Mesendoderm (in vitro differentiated cells): Measurements from ENCODE around the gene TEC. TPM values are rescaled to one million over a fixed set of nuclear protein-coding genes. Genes with fewer than 3 reads are reported as not detected.
"Not testable (repeated sequence)": the region's sequence is repeated elsewhere in the genome, so short reads cannot be mapped to it uniquely, and the experiment has no call there.

Experiments used
- DNase-seq: peaks from one replicate; pipeline ENCODE4 v3.0.0; 2013
- H2AK5ac ChIP-seq: 2 replicates; pipeline ENCODE4 v1.6.1; 2013; ENCODE audit warnings: low read length, inconsistent platforms
- H2BK120ac ChIP-seq: 2 replicates; pipeline ENCODE4 v1.6.1; 2013; ENCODE audit warnings: low read depth, mild to moderate bottlenecking, low read length, moderate library complexity, mixed read lengths
- H2BK15ac ChIP-seq: replicated peaks from 2 replicates; pipeline ENCODE4 v1.6.1; 2013; ENCODE audit warnings: low read depth, mild to moderate bottlenecking, moderate library complexity
- H2BK5ac ChIP-seq: 2 replicates; pipeline ENCODE4 v1.6.1; 2013; ENCODE audit warnings: low read length, inconsistent platforms
- H3K18ac ChIP-seq: 2 replicates; pipeline ENCODE4 v1.6.1; 2013; ENCODE audit warnings: mild to moderate bottlenecking, low read length, mixed read lengths
- H3K23ac ChIP-seq: one replicate; pipeline ENCODE4 v1.6.1; 2013; ENCODE audit warnings: low read length
- H3K27ac ChIP-seq: 2 replicates; pipeline ENCODE4 v1.5.1; 2013; ENCODE audit warnings: low read depth, mild to moderate bottlenecking, inconsistent platforms, low read length, moderate library complexity
- H3K27me3 ChIP-seq: 2 replicates; pipeline ENCODE4 v1.6.1; 2013; ENCODE audit warnings: low read length, control low read depth, mild to moderate bottlenecking, inconsistent platforms; ENCODE audit not compliant: insufficient read depth, poor library complexity
- H3K36me3 ChIP-seq: 2 replicates; pipeline ENCODE4 v1.6.1; 2013; ENCODE audit warnings: low read length, inconsistent platforms; ENCODE audit not compliant: control insufficient read depth, insufficient read depth
- H3K4ac ChIP-seq: one replicate; pipeline ENCODE4 v1.6.1; 2013; ENCODE audit warnings: low read depth, mild to moderate bottlenecking, low read length, moderate library complexity
- H3K4me1 ChIP-seq: 2 replicates; pipeline ENCODE4 v1.6.1; 2013; ENCODE audit warnings: low read depth, low read length, inconsistent platforms; ENCODE audit not compliant: control insufficient read depth
- H3K4me2 ChIP-seq: 2 replicates; pipeline ENCODE4 v1.6.1; 2013; ENCODE audit warnings: low read length
- H3K4me3 ChIP-seq: 2 replicates; pipeline ENCODE4 v1.5.1; 2013; ENCODE audit warnings: mild to moderate bottlenecking, low read length
- H3K56ac ChIP-seq: one replicate; pipeline ENCODE4 v1.6.1; 2013; ENCODE audit warnings: low read length
- H3K79me1 ChIP-seq: 2 replicates; pipeline ENCODE4 v1.6.1; 2013; ENCODE audit warnings: low read length, inconsistent platforms
- H3K79me2 ChIP-seq: 2 replicates; pipeline ENCODE4 v1.6.1; 2013; ENCODE audit warnings: mild to moderate bottlenecking, low read length; ENCODE audit not compliant: control insufficient read depth, insufficient read depth
- H3K9ac ChIP-seq: 2 replicates; pipeline ENCODE4 v1.6.1; 2013; ENCODE audit warnings: low read length, inconsistent platforms
- H4K5ac ChIP-seq: one replicate; pipeline ENCODE4 v1.6.1; 2013; ENCODE audit warnings: low read length
- H4K8ac ChIP-seq: one replicate; pipeline ENCODE4 v1.6.1; 2013; ENCODE audit warnings: low read depth, mild to moderate bottlenecking, control low read depth, low read length, moderate library complexity
- WGBS: extraction: QIAGEN DNeasy Blood & Tissue Kit; methylation state at CpG from one replicate; pipeline ENCODE4 v1.1.7; 2013; ENCODE audit warnings: low lambda C conversion rate, missing lambda C conversion rate; ENCODE audit not compliant: insufficient coverage; ENCODE audit errors: extremely low coverage; 5-methylcytosine and 5-hydroxymethylcytosine counted together
- polyA plus RNA-seq, 2 experiments: library from polyadenylated mRNA; stranded (reverse); fragments of 200-250 nt; gene quantifications; one replicate each; pipeline ENCODE4 v1.2.3, GENCODE V29; 2013

The TEC gene
- polyA plus RNA-seq (2013, experiment 1 of 2): 0.63 TPM
- 0.71 TPM for polyA plus RNA-seq (2013, experiment 2 of 2)

DNA sequence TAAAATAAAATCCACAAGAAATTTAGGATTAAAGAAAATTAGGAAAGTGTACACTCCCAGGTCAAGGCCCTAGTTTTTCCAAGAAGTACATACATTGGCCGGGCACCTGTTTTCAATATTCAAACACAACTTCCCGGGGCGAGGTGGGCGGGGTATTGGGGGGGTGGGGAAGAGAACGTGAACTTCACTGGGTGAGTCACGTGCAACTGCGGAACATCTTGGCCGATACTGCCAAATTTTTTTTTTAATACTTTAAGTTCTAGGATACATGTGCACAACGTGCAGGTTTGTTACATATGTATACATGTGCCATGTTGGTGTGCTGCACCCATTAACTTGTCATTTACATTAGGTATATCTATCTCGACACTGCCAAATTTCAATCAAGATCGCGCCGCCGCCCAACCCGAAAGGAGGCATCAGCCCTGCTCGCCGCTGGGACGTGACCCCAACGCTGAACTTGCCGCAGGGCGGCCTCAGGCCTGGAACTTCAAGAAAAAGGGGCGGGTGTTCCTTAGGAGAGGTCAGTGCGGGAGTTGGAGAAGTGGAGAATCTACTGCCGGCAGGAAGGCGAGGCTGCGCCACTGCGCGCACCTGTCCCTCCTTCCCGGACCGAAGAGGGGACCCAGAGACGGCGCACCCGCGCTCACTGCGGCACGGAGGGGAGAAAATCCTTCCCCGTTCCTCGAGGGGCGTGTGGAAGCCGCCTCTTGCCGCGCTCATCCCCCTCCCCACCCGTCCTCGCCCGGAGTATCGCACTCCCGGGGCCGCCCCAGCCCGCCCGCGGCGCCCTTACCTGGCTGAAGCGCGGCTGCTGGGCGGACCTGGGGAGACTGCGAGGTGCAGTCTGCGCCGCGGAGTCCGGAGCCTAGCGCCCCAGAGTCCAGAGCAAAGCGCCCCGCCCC, at the start of gene TEC:
TEC (minus strand) TSS at position 883 of the 905 bp plus-strand sequence. CDS start 41,224 bp downstream, outside the sequence.
- Histone ChIP-seq H3K18ac (no peak within 1 kb of the TSS), H3K56ac (peak within 1 kb of the TSS; percentile 89), H3K27ac (no peak within 1 kb of the TSS), H3K9ac (peak within 1 kb of the TSS; percentile 74), H2BK120ac (no peak within 1 kb of the TSS), H2BK5ac (no peak within 1 kb of the TSS), H3K4me3 (peak within 1 kb of the TSS; percentile 73), H3K79me2 (no peaks in the 10 kb centered on the region), H2BK15ac (no peak within 1 kb of the TSS), H3K23ac (no peak within 1 kb of the TSS), H3K4me1 (no peaks in the 10 kb centered on the region), H4K8ac (no peak within 1 kb of the TSS), H3K4ac (no peak within 1 kb of the TSS), H3K36me3 (no peaks in the 10 kb centered on the region), H2AK5ac (no peak within 1 kb of the TSS), H3K4me2 (peak within 1 kb of the TSS; percentile 80), H4K5ac (no peak within 1 kb of the TSS), H3K79me1 (no peaks in the 10 kb centered on the region), H3K27me3 (no peaks in the 10 kb centered on the region)
- DNase-seq: peak; percentile 84
- no CpG with 5 or more reads among the region's 63 CpGs for WGBS

DNA sequence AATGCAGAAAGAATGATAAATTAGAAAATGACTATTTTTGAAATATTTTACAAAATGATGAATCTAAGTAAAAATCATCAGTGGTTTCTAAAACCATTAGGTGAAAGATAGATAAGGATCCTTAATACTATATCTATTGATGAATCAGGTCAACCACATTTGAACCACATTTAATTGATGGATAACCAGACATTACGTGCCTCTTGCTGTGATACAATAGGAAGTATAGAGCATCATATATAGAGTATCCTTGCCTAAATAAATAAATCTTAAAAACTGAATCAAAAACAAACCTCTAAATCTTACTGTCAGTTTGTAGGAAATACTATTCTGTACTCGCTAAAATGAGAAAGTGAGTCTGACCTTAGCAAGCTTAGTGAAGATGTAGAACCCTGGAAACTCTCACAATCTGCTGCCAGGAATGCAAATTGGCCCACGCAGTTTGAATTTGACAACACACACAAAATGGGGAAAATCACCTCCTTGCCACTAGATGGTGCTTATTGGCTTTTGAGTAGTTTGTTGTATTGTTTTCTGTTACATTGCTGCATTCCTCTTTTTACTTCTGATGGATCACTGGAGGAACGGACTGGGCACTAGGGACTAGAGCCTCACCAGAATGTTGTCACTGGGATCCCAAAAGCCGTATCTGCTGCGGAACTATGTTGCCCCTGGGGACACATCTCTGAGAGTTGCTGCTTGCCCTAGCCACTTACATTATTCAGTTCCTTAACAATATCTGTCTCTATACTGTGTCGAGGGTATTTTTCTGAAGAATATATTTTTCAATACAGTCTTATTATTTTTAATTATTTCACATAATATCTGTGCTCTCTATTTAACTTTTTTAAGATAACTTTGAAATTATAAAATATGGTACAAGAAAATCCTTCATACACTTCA, 46.3 kb upstream of the TEC start:
- no peaks in the 10 kb centered on the region for H3K27me3 ChIP-seq
- no peak overlapping the region for H2BK120ac ChIP-seq
- H3K79me1 ChIP-seq: no peaks in the 10 kb centered on the region
- H2BK15ac ChIP-seq: no peak overlapping the region
- no peak overlapping the region for H3K4me3 ChIP-seq
- no peak overlapping the region for H3K4ac ChIP-seq
- no peak overlapping the region for H2AK5ac ChIP-seq
- no peak overlapping the region for H3K4me2 ChIP-seq
- WGBS: no CpG with 5 or more reads among the region's 7 CpGs
- H3K79me2 ChIP-seq: no peaks in the 10 kb centered on the region
- H2BK5ac ChIP-seq: no peak overlapping the region
- no peak overlapping the region for H4K8ac ChIP-seq
- no peak overlapping the region for H3K56ac ChIP-seq
- no peak overlapping the region for H4K5ac ChIP-seq
- peak; percentile 81 for DNase-seq
- no peaks in the 10 kb centered on the region for H3K36me3 ChIP-seq
- H3K9ac ChIP-seq: no peak overlapping the region
- H3K23ac ChIP-seq: no peak overlapping the region
- H3K27ac ChIP-seq: no peak overlapping the region
- no peaks in the 10 kb centered on the region for H3K4me1 ChIP-seq
- no peak overlapping the region for H3K18ac ChIP-seq

DNA sequence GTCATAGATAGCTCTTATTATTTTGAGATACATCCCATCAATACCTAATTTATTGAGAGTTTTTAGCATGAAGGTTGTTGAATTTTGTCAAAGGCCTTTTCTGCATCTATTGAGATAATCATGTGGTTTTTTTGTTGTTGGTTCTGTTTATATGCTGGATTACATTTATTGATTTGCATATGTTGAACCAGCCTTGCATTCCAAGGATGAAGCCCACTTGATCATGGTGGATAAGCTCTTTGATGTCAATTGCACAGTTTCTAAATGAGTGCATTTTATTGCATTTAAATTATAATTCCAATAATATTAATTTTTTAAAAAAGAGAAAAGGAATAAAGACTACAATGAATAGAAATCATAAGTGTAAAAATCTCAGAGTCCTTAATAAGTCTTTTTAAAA, 45.1 kb upstream of the TEC start:
- not testable (repeated sequence) for H3K36me3 ChIP-seq, DNase-seq, H2BK5ac ChIP-seq, H3K4me1 ChIP-seq, H4K8ac ChIP-seq, H2BK15ac ChIP-seq, H3K79me2 ChIP-seq, H2BK120ac ChIP-seq, H2AK5ac ChIP-seq, H3K27ac ChIP-seq, H3K18ac ChIP-seq, H4K5ac ChIP-seq, H3K79me1 ChIP-seq, H3K4ac ChIP-seq, H3K4me3 ChIP-seq, H3K9ac ChIP-seq, H3K23ac ChIP-seq, H3K4me2 ChIP-seq, H3K27me3 ChIP-seq, H3K56ac ChIP-seq

DNA sequence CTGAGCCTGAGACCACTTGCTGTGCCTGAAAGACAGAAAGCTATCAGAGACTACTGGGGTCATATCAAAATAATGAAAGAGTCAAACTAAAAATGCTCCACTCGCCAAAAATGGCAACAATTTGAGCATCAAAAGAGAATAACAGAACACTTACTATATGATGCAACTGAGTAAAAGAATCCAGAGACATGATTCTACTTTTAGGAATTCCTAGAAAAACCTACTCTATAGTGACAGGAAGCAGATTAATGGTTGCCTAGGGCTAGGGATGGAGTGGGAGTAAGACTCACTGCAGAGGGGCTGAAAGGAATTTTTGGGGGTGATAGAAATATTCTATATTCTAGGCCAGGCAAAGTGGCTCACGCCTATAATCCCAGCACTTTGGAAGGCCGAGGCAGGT, 42.3 kb upstream of the TEC start:
- Histone ChIP-seq H3K27me3 (no peaks in the 10 kb centered on the region), H3K36me3 (no peaks in the 10 kb centered on the region), H2BK15ac (no peak overlapping the region), H3K18ac (no peak overlapping the region), H3K79me2 (no peaks in the 10 kb centered on the region), H4K8ac (no peak overlapping the region), H2BK120ac (no peak overlapping the region), H3K79me1 (no peaks in the 10 kb centered on the region), H3K9ac (no peak overlapping the region), H3K23ac (no peak overlapping the region), H3K4me3 (no peak overlapping the region), H3K27ac (no peak overlapping the region), H3K56ac (no peak overlapping the region), H3K4ac (no peak overlapping the region), H2AK5ac (no peak overlapping the region), H3K4me1 (no peaks in the 10 kb centered on the region), H3K4me2 (no peak overlapping the region), H2BK5ac (no peak overlapping the region), H4K5ac (no peak overlapping the region)
- DNase-seq: no peak
- WGBS: no CpG with 5 or more reads among the region's 3 CpGs

DNA sequence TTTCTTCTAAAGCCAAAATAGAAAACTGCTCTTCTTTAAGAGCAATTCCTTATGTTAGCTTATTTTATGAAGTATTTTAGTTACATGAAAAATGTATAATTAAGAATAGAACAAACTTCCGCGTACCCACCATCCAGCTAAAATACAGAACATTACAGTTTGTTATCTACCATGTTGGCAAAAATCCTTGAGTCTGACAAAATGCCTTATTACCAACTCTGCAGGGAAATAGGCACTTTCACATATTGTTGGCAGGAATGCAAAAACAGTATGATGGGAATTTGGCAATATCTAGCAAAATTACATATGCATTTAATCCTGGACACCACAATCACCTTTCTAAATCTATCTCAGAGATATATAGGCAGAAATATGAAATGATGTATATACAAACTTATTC, 39.3 kb upstream of the TEC start:
- WGBS: no CpG with 5 or more reads among the region's 2 CpGs
- no peak for DNase-seq
- Histone ChIP-seq H3K36me3 (no peaks in the 10 kb centered on the region), H3K4ac (no peak overlapping the region), H3K27me3 (no peaks in the 10 kb centered on the region), H3K4me1 (no peaks in the 10 kb centered on the region), H4K8ac (no peak overlapping the region), H3K4me3 (no peak overlapping the region), H4K5ac (no peak overlapping the region), H2BK120ac (no peak overlapping the region), H3K56ac (no peak overlapping the region), H3K18ac (no peak overlapping the region), H2BK5ac (no peak overlapping the region), H3K79me1 (no peaks in the 10 kb centered on the region), H3K9ac (no peak overlapping the region), H3K27ac (no peak overlapping the region), H3K79me2 (no peaks in the 10 kb centered on the region), H2AK5ac (no peak overlapping the region), H2BK15ac (no peak overlapping the region), H3K4me2 (no peak overlapping the region), H3K23ac (no peak overlapping the region)
